SHP77 (cell line): ENCODE data around the gene ISLR.

Experiments used
- DNase-seq, 2 experiments: peaks; one replicate each; lab custom pipeline; 2025; lab: John Stamatoyannopoulos, UW

The ISLR gene

GRCh38 chr15:74193905-74194304 is 20.4 kb downstream of the ISLR start:
- DNase-seq = no peak

- no peak for DNase-seq
Observed at GRCh38 chr15:74194572-74195559, 21.4 kb downstream of the ISLR start.

GRCh38 chr15:74196175-74196574 is 22.7 kb downstream of the ISLR start:
- DNase-seq = no peak

- no peak for DNase-seq
Observed at GRCh38 chr15:74197176-74197965, 23.9 kb downstream of the ISLR start.

GRCh38 chr15:74199297-74199652 is 25.8 kb downstream of the ISLR start:
- no peak for DNase-seq

- DNase-seq = no peak
Observed at GRCh38 chr15:74200412-74200815, 26.9 kb downstream of the ISLR start.

- no peak for DNase-seq
Observed at GRCh38 chr15:74200871-74201419, 27.4 kb downstream of the ISLR start.

GRCh38 chr15:74201710-74202420 is 28.4 kb downstream of the ISLR start:
- DNase-seq = no peak

GRCh38 chr15:74202452-74203401 is 29.2 kb downstream of the ISLR start, which contains the start of gene STRA6:
STRA6 (minus strand) TSS chr15:74202787; CDS start chr15:74202267, 520 bp downstream.
- no peak for DNase-seq

- no peak for DNase-seq
Observed at GRCh38 chr15:74203914-74204431, 30.5 kb downstream of the ISLR start.

- DNase-seq = no peak
Observed at GRCh38 chr15:74205582-74205947, 32.1 kb downstream of the ISLR start.

- no peak for DNase-seq
Observed at GRCh38 chr15:74206801-74207281, 33.3 kb downstream of the ISLR start.

- peak in 1 of 2 experiments; percentile 40 for DNase-seq
Observed at GRCh38 chr15:74207652-74208440, 34.3 kb downstream of the ISLR start.

GRCh38 chr15:74208496-74208895 is 35.0 kb downstream of the ISLR start:
- no peak for DNase-seq

GRCh38 chr15:74208901-74209559 is 35.5 kb downstream of the ISLR start:
- DNase-seq = peak in 1 of 2 experiments; percentile 24

- no peak for DNase-seq
Observed at GRCh38 chr15:74209560-74209958, 36.0 kb downstream of the ISLR start.

- DNase-seq = no peak
Observed at GRCh38 chr15:74209997-74210671, 36.6 kb downstream of the ISLR start.

GRCh38 chr15:74210729-74211128 is 37.2 kb downstream of the ISLR start:
- DNase-seq = no peak
